Measurements from ENCODE around the gene MYLK4.

DNA sequence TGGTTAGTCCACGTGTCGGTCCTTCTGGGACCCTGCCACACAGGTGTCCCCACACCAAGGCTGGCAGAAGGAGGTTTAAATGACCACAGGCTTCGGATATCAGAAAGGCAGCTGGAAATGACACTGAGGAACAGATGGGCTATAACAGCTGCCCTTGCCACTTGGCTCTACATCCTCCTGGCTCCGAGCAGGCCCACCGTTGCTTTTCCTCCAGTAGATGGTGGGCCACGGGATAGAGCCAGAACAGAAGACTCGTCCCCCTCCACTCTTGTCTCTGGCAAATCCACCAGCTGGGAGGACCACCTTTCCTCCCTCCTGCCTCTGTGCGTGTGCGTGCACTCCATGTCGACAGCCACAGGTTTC lies 32.1 kb upstream of the MYLK4 start:
- TF ChIP-seq EZH2 (IDR thresholded peaks at IDR 0.05) (no peak), POLR2AphosphoS5 (IDR thresholded peaks at IDR 0.05; ENCODE audit: borderline replicate concordance, low read depth, low read length) (no peak), FOXP2 (optimal IDR thresholded peaks at IDR 0.05; ENCODE audit: control extremely low read depth, extremely low read length, insufficient read depth) (no peak)

Measured in SK-N-MC (cell line).